Liver (tissue), 9 donors: ENCODE results near the gene LRRC40. TPM values are rescaled to one million over a fixed set of nuclear protein-coding genes. Genes with fewer than 3 reads are reported as not detected.

ENCODE experiments used
- DNase-seq: peaks from one replicate; pipeline ENCODE4 v3.0.0-alpha.2; 2017; ENCODE audit warnings: low spot score
- H3K27ac ChIP-seq, 2 donors: one replicate each; pipeline ENCODE4 v1.7.0; 2013; ENCODE audit warnings: inconsistent platforms in 2 of 2, low read length in 2 of 2, control low read depth in 1 of 2, low read depth in 1 of 2, mild to moderate bottlenecking in 1 of 2
- H3K27me3 ChIP-seq, 4 donors: one replicate each; pipeline versions ENCODE4 v1.6.1 to v1.7.0; 2013; ENCODE audit warnings: low read length in 3 of 4, inconsistent platforms in 1 of 4, mild to moderate bottlenecking in 1 of 4, moderate library complexity in 1 of 4; ENCODE audit not compliant: control insufficient read depth in 4 of 4, insufficient read depth in 4 of 4
- H3K36me3 ChIP-seq, 4 donors: one replicate each; pipeline versions ENCODE4 v1.6.1 to v1.7.0; 2013; ENCODE audit warnings: low read length in 3 of 4, mild to moderate bottlenecking in 3 of 4, low read depth in 1 of 4, moderate library complexity in 1 of 4; ENCODE audit not compliant: control insufficient read depth in 4 of 4, insufficient read depth in 3 of 4
- H3K4me1 ChIP-seq, 4 donors: one replicate each; pipeline versions ENCODE4 v1.6.1 to v1.7.0; 2013; ENCODE audit warnings: low read length in 3 of 4, mild to moderate bottlenecking in 3 of 4, moderate library complexity in 1 of 4; ENCODE audit not compliant: control insufficient read depth in 4 of 4, insufficient read depth in 4 of 4
- H3K4me3 ChIP-seq, 3 donors: one replicate each; pipeline versions ENCODE4 v1.6.1 to v1.7.0; 2013; ENCODE audit warnings: low read length in 3 of 3, control low read depth in 1 of 3, low read depth in 1 of 3, mild to moderate bottlenecking in 1 of 3
- H3K9ac ChIP-seq, 2 donors: one replicate each; pipeline ENCODE4 v1.7.0; 2013; ENCODE audit warnings: low read length in 2 of 2, mild to moderate bottlenecking in 2 of 2, moderate library complexity in 2 of 2, control low read depth in 1 of 2, low read depth in 1 of 2
- H3K9me3 ChIP-seq, 4 donors: one replicate each; pipeline versions ENCODE4 v1.6.1 to v1.7.0; 2013; ENCODE audit warnings: low read length in 3 of 4; ENCODE audit not compliant: control insufficient read depth in 4 of 4
- EGR1 ChIP-seq, 2 donors: IDR thresholded peaks; 2 replicates each; pipeline ENCODE4 v1.6.1; 2016 to 2018; ENCODE audit warnings: antibody characterized with exemption in 2 of 2, low read depth in 2 of 2
- FOXA2 ChIP-seq: IDR thresholded peaks from 2 replicates; pipeline ENCODE4 v1.6.1; 2016; ENCODE audit warnings: antibody characterized with exemption
- GABPA ChIP-seq, 2 donors: IDR thresholded peaks in 1 of 2; conservative IDR thresholded peaks in 1 of 2; 2 replicates each; pipeline ENCODE4 v1.6.1; 2016; ENCODE audit warnings: antibody characterized with exemption in 2 of 2, mild to moderate bottlenecking in 1 of 2, moderate library complexity in 1 of 2
- HNF4A ChIP-seq, 2 donors: conservative IDR thresholded peaks; 2 replicates each; pipeline ENCODE4 v1.6.1; 2016; ENCODE audit warnings: antibody characterized with exemption in 2 of 2, mild to moderate bottlenecking in 2 of 2
- HNF4G ChIP-seq: IDR thresholded peaks from 2 replicates; pipeline ENCODE4 v1.6.1; 2016; ENCODE audit warnings: antibody characterized with exemption
- JUND ChIP-seq, 2 donors: IDR thresholded peaks; 2 replicates each; pipeline ENCODE4 v1.6.1; 2016; ENCODE audit warnings: antibody characterized with exemption in 2 of 2
- NR2F2 ChIP-seq: IDR thresholded peaks from 2 replicates; pipeline ENCODE4 v1.6.1; 2016; ENCODE audit warnings: antibody characterized with exemption
- RAD21 ChIP-seq, 2 donors: IDR thresholded peaks; 2 replicates each; pipeline ENCODE4 v1.6.1; 2016; ENCODE audit warnings: antibody characterized with exemption in 2 of 2, mild to moderate bottlenecking in 2 of 2
- RXRA ChIP-seq, 2 donors: IDR thresholded peaks; 2 replicates each; pipeline ENCODE4 v1.6.1; 2017 to 2018; ENCODE audit warnings: antibody characterized with exemption in 2 of 2, mild to moderate bottlenecking in 1 of 2
- SP1 ChIP-seq: IDR thresholded peaks from 2 replicates; pipeline ENCODE4 v1.6.1; 2018; ENCODE audit warnings: antibody characterized with exemption, mild to moderate bottlenecking
- TAF1 ChIP-seq: conservative IDR thresholded peaks from 2 replicates; pipeline ENCODE4 v1.6.1; 2016; ENCODE audit warnings: antibody characterized with exemption, mild to moderate bottlenecking
- YY1 ChIP-seq: IDR thresholded peaks from 2 replicates; pipeline ENCODE4 v1.6.1; 2016; ENCODE audit warnings: antibody characterized with exemption, mild to moderate bottlenecking
- WGBS: extraction: QIAGEN DNeasy Blood & Tissue Kit; methylation state at CpG from one replicate; pipeline ENCODE4 v1.1.7; 2013; 5-methylcytosine and 5-hydroxymethylcytosine counted together
- polyA plus RNA-seq, 2 donors: library from polyadenylated mRNA; stranded (reverse) in 1 of 2; unstranded in 1 of 2; fragments of 200-250 nt in 1 of 2; fragments of >200 nt in 1 of 2; fragmentation: Nextera tagmentation in 1 of 2; extraction: Ambion mirVana in 1 of 2; gene quantifications; one replicate each; pipeline versions ENCODE4 v1.2.1 to v1.2.3, GENCODE V29; 2013 to 2015
- total RNA-seq, 2 donors: library from RNA; depleted of rRNA; stranded (reverse); fragments of >200 nt; gene quantifications; one replicate each; pipeline ENCODE4 v1.2.3, GENCODE V29; 2014
- TF ChIP-seq, protein P1 (sequence below): IDR thresholded peaks from 2 replicates; pipeline ENCODE4 v1.6.1; 2016; ENCODE audit warnings: antibody characterized with exemption
- TF ChIP-seq, protein P2 (sequence below): IDR thresholded peaks from 2 replicates; pipeline ENCODE4 v1.6.1; 2016; ENCODE audit warnings: antibody characterized with exemption, mild to moderate bottlenecking
- TF ChIP-seq, protein P3 (sequence below): fragments of 150-350 bp; IDR thresholded peaks from 2 replicates; pipeline ENCODE4 v1.5.1; 2017; ENCODE audit warnings: improper control_type of control experiment, low read depth, low read length; ENCODE audit not compliant: missing input control
- TF ChIP-seq, protein P4 (sequence below): IDR thresholded peaks from 2 replicates; pipeline ENCODE4 v1.6.1; 2016; ENCODE audit warnings: antibody characterized with exemption
- TF ChIP-seq, protein P5 (sequence below): IDR thresholded peaks from 2 replicates; pipeline ENCODE4 v1.6.1; 2016; ENCODE audit warnings: antibody characterized with exemption
- donor health status: healthy.
- donor health status: healthy.
- donor health status: healthy.
- donor health status: healthy.
- donor health status: healthy.

The LRRC40 gene
- total and polyA plus RNA-seq, 4 donors: 6.6 to 15.8 (median 10.6) TPM

DNA sequence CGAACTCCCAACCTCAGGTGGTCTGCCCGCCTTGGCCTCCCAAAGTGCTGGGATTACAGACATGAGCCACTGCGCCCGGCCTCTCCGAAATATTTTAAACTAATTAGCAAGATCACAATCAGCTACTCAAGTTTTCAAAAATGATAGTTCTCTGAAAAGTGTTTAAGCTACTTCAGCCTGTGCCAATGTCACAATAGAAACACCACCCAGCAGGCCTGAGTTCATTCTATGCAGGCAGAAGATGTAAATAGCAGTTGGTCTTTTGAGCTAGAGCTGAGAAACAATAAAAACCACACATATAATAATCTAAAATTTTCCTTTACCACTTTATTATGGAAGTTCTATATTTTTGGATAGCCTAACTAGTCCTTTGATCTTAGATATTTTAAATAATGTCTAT, 96.1 kb downstream of the LRRC40 start:
- Histone ChIP-seq H3K27ac (no peak overlapping the region), H3K4me3 (no peak overlapping the region), H3K9me3 (no peaks in the 10 kb centered on the region), H3K4me1 (no peaks in the 10 kb centered on the region), H3K9ac (no peak overlapping the region), H3K27me3 (peaks cover 0 to 2% (median 0%) of the 10 kb centered on the region in 4 donors), H3K36me3 (no peaks in the 10 kb centered on the region)
- TF ChIP-seq RAD21 (IDR thresholded peaks at IDR 0.05) (no peak), EGR1 (IDR thresholded peaks at IDR 0.05; ENCODE audit: low read depth in 2 of 2) (no peak), FOXA2 (no peak), NR2F2 (no peak), JUND (IDR thresholded peaks at IDR 0.05) (no peak), TAF1 (no peak), RXRA (IDR thresholded peaks at IDR 0.05) (no peak), GABPA (IDR thresholded peaks at IDR 0.05 in 1 of 2, conservative IDR thresholded peaks at IDR 0.05 in 1 of 2) (no peak)
- TF ChIP-seq, protein P1, sequence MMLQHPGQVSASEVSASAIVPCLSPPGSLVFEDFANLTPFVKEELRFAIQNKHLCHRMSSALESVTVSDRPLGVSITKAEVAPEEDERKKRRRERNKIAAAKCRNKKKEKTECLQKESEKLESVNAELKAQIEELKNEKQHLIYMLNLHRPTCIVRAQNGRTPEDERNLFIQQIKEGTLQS: no peak
- TF ChIP-seq, protein P2, sequence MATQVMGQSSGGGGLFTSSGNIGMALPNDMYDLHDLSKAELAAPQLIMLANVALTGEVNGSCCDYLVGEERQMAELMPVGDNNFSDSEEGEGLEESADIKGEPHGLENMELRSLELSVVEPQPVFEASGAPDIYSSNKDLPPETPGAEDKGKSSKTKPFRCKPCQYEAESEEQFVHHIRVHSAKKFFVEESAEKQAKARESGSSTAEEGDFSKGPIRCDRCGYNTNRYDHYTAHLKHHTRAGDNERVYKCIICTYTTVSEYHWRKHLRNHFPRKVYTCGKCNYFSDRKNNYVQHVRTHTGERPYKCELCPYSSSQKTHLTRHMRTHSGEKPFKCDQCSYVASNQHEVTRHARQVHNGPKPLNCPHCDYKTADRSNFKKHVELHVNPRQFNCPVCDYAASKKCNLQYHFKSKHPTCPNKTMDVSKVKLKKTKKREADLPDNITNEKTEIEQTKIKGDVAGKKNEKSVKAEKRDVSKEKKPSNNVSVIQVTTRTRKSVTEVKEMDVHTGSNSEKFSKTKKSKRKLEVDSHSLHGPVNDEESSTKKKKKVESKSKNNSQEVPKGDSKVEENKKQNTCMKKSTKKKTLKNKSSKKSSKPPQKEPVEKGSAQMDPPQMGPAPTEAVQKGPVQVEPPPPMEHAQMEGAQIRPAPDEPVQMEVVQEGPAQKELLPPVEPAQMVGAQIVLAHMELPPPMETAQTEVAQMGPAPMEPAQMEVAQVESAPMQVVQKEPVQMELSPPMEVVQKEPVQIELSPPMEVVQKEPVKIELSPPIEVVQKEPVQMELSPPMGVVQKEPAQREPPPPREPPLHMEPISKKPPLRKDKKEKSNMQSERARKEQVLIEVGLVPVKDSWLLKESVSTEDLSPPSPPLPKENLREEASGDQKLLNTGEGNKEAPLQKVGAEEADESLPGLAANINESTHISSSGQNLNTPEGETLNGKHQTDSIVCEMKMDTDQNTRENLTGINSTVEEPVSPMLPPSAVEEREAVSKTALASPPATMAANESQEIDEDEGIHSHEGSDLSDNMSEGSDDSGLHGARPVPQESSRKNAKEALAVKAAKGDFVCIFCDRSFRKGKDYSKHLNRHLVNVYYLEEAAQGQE: no peak
- TF ChIP-seq, protein P3, sequence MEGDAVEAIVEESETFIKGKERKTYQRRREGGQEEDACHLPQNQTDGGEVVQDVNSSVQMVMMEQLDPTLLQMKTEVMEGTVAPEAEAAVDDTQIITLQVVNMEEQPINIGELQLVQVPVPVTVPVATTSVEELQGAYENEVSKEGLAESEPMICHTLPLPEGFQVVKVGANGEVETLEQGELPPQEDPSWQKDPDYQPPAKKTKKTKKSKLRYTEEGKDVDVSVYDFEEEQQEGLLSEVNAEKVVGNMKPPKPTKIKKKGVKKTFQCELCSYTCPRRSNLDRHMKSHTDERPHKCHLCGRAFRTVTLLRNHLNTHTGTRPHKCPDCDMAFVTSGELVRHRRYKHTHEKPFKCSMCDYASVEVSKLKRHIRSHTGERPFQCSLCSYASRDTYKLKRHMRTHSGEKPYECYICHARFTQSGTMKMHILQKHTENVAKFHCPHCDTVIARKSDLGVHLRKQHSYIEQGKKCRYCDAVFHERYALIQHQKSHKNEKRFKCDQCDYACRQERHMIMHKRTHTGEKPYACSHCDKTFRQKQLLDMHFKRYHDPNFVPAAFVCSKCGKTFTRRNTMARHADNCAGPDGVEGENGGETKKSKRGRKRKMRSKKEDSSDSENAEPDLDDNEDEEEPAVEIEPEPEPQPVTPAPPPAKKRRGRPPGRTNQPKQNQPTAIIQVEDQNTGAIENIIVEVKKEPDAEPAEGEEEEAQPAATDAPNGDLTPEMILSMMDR: no peak
- TF ChIP-seq, protein P4, sequence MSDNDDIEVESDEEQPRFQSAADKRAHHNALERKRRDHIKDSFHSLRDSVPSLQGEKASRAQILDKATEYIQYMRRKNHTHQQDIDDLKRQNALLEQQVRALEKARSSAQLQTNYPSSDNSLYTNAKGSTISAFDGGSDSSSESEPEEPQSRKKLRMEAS: no peak
- 88% methylated on average over 5 of the region's 5 CpGs for WGBS
- DNase-seq: no peak

DNA sequence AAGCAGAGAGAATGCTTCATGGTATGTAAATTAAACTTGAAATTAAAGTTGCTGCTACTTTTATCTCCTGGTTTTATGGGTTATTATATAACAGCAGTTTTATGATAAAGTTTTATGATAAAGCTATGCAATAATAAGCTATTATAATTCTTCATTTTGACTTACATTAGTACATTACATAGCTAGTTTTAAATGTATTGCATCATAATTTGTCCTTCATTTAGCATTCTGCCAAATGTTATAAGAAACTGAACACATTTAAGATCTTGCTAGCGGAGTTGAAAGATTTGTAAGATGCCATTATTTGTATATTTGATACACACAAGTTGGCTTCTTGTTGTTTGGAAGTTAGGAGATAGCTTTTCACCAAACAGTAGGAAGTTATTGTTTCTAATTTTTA, 101.6 kb downstream of the LRRC40 start:
- no peaks in the 10 kb centered on the region for H3K9me3 ChIP-seq
- no peak for TF ChIP-seq SP1
- no peak for TF ChIP-seq EGR1 (IDR thresholded peaks at IDR 0.05; ENCODE audit: low read depth in 2 of 2)
- no peak for TF ChIP-seq HNF4G
- no peak for TF ChIP-seq YY1
- TF ChIP-seq, protein P5, sequence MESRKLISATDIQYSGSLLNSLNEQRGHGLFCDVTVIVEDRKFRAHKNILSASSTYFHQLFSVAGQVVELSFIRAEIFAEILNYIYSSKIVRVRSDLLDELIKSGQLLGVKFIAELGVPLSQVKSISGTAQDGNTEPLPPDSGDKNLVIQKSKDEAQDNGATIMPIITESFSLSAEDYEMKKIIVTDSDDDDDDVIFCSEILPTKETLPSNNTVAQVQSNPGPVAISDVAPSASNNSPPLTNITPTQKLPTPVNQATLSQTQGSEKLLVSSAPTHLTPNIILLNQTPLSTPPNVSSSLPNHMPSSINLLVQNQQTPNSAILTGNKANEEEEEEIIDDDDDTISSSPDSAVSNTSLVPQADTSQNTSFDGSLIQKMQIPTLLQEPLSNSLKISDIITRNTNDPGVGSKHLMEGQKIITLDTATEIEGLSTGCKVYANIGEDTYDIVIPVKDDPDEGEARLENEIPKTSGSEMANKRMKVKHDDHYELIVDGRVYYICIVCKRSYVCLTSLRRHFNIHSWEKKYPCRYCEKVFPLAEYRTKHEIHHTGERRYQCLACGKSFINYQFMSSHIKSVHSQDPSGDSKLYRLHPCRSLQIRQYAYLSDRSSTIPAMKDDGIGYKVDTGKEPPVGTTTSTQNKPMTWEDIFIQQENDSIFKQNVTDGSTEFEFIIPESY: no peak
- no peak for TF ChIP-seq NR2F2
- no peak for TF ChIP-seq HNF4A (conservative IDR thresholded peaks at IDR 0.05)
- H3K27ac ChIP-seq: no peak overlapping the region
- no peaks in the 10 kb centered on the region for H3K4me1 ChIP-seq
- no peak overlapping the region for H3K9ac ChIP-seq
- no peaks in the 10 kb centered on the region for H3K36me3 ChIP-seq
- 93% methylated on average over 1 of the region's 1 CpG for WGBS
- H3K4me3 ChIP-seq: no peak overlapping the region
- no peaks in the 10 kb centered on the region for H3K27me3 ChIP-seq
- DNase-seq: no peak
